Progenitor cell of endocrine pancreas (in vitro differentiated cells): ENCODE results near the gene PRR19. TPM values are rescaled to one million over a fixed set of nuclear protein-coding genes. Genes with fewer than 3 reads are reported as not detected.

Experiments used
- DNase-seq: peaks from one replicate; pipeline ENCODE4 v3.0.0; 2021; ENCODE audit warnings: low spot score; ENCODE audit not compliant: unreplicated experiment
- H3K27ac Mint-ChIP-seq: 2 replicates; pipeline ENCODE4 v1.8.0; 2021; ENCODE audit warnings: mild to moderate bottlenecking, moderate library complexity, mixed read lengths
- H3K27me3 Mint-ChIP-seq: 2 replicates; pipeline ENCODE4 v1.8.0; 2021; ENCODE audit warnings: mixed read lengths
- H3K36me3 Mint-ChIP-seq: 2 replicates; pipeline ENCODE4 v1.8.0; 2022; ENCODE audit warnings: mixed read lengths; ENCODE audit not compliant: insufficient read depth
- H3K4me1 Mint-ChIP-seq: 2 replicates; pipeline ENCODE4 v1.8.0; 2021; ENCODE audit warnings: low read depth, mixed read lengths
- H3K4me3 Mint-ChIP-seq: 2 replicates; pipeline ENCODE4 v1.8.0; 2021; ENCODE audit warnings: low read depth, mild to moderate bottlenecking, moderate library complexity, mixed read lengths
- H3K9me3 Mint-ChIP-seq: 2 replicates; pipeline ENCODE4 v1.8.0; 2021; ENCODE audit warnings: low read depth, mixed read lengths
- total RNA-seq: library from RNA; stranded (reverse); gene quantifications from 2 replicates; pipeline ENCODE4 v1.2.1, GENCODE V29; 2021
- TF ChIP-seq, protein P1 (sequence below): fragments of 200-600 bp; sonication (generic); IDR thresholded peaks from one replicate; pipeline ENCODE4 v1.5.0; 2021; ENCODE audit warnings: antibody characterized with exemption, mild to moderate bottlenecking; ENCODE audit not compliant: unreplicated experiment

Gene PRR19
- total RNA-seq, 1 donor from 2014 or later = 3.4 TPM

- Mint-ChIP-seq H3K36me3 (peaks cover 3% of the 10 kb centered on the region), H3K9me3 (no peaks in the 10 kb centered on the region), H3K4me3 (no peak overlapping the region), H3K27ac (no peak overlapping the region), H3K27me3 (no peaks in the 10 kb centered on the region), H3K4me1 (peaks cover 34% of the 10 kb centered on the region)
- DNase-seq = no peak
- TF ChIP-seq, protein P1, sequence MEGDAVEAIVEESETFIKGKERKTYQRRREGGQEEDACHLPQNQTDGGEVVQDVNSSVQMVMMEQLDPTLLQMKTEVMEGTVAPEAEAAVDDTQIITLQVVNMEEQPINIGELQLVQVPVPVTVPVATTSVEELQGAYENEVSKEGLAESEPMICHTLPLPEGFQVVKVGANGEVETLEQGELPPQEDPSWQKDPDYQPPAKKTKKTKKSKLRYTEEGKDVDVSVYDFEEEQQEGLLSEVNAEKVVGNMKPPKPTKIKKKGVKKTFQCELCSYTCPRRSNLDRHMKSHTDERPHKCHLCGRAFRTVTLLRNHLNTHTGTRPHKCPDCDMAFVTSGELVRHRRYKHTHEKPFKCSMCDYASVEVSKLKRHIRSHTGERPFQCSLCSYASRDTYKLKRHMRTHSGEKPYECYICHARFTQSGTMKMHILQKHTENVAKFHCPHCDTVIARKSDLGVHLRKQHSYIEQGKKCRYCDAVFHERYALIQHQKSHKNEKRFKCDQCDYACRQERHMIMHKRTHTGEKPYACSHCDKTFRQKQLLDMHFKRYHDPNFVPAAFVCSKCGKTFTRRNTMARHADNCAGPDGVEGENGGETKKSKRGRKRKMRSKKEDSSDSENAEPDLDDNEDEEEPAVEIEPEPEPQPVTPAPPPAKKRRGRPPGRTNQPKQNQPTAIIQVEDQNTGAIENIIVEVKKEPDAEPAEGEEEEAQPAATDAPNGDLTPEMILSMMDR = no peak
Observed at GRCh38 chr19:42280815-42281145, 21.2 kb upstream of the PRR19 start.

- TF ChIP-seq, protein P1 = peak; percentile 9
- Mint-ChIP-seq H3K27me3 (no peaks in the 10 kb centered on the region), H3K36me3 (no peaks in the 10 kb centered on the region), H3K4me3 (no peak overlapping the region), H3K4me1 (peaks cover 39% of the 10 kb centered on the region), H3K27ac (peak overlapping the region; percentile 92), H3K9me3 (no peaks in the 10 kb centered on the region)
- no peak for DNase-seq
Observed at GRCh38 chr19:42281146-42281826, 20.6 kb upstream of the PRR19 start.

- no peak overlapping the region for H3K4me3 Mint-ChIP-seq
- TF ChIP-seq, protein P1 = no peak
- H3K4me1 Mint-ChIP-seq = peaks cover 39% of the 10 kb centered on the region
- no peak for DNase-seq
- H3K9me3 Mint-ChIP-seq = no peaks in the 10 kb centered on the region
- no peaks in the 10 kb centered on the region for H3K27me3 Mint-ChIP-seq
- H3K27ac Mint-ChIP-seq = peak overlapping the region; percentile 92
- H3K36me3 Mint-ChIP-seq = no peaks in the 10 kb centered on the region
Observed at GRCh38 chr19:42281827-42282762, 19.8 kb upstream of the PRR19 start.

- no peak for DNase-seq
- Mint-ChIP-seq H3K27ac (no peak overlapping the region), H3K9me3 (no peaks in the 10 kb centered on the region), H3K4me1 (peaks cover 39% of the 10 kb centered on the region), H3K36me3 (no peaks in the 10 kb centered on the region), H3K4me3 (no peak overlapping the region), H3K27me3 (no peaks in the 10 kb centered on the region)
- TF ChIP-seq, protein P1 = no peak
Observed at GRCh38 chr19:42282819-42283187, 19.1 kb upstream of the PRR19 start.

GRCh38 chr19:42283188-42284065 is 18.5 kb upstream of the PRR19 start:
- Mint-ChIP-seq H3K9me3 (no peaks in the 10 kb centered on the region), H3K4me3 (no peak overlapping the region), H3K36me3 (peaks cover under 1% of the 10 kb centered on the region), H3K27ac (no peak overlapping the region), H3K27me3 (no peaks in the 10 kb centered on the region), H3K4me1 (peaks cover 38% of the 10 kb centered on the region)
- TF ChIP-seq, protein P1 = no peak
- peak; percentile 94 for DNase-seq
